HG03066 (cell line): ENCODE measurements around the gene CASP4.

Experiments
- ATAC-seq: cut with Tn5 transposase; IDR thresholded peaks from one replicate; pipeline ENCODE4 v1.9.1; 2021; ENCODE audit warnings: low read depth; ENCODE audit not compliant: unreplicated experiment

Gene CASP4

GRCh38 chr11:104897891-104898684 lies 70.3 kb downstream of the CASP4 start, which contains the start of gene CASP12:
TSS of gene CASP12 (minus strand) at chr11:104898460.
- no peak for ATAC-seq

- no peak for ATAC-seq
Measured at GRCh38 chr11:104895634-104896033, 72.7 kb downstream of the CASP4 start.

DNA sequence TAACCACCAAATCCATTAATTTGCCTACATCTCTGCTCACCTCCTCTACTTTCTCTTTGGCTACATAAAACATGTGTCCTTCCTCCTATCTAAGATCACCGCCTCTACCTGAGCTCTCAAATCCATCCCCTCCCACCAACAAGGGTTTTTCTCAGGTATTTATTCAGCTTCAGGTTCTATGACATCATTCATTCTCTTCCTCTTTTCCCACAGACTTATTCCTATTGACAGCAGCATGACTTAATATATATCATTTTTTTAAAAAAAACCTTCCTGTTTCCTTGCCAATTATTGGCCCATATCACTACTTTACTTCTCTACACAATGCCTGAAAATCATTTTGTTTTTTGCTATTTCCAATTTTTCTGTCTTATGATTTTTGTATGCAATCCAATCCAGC lies 74.5 kb downstream of the CASP4 start:
- ATAC-seq: no peak
